CD4-positive, alpha-beta memory T cell (primary cell): ENCODE data around the gene ASL. TPM values are rescaled to one million over a fixed set of nuclear protein-coding genes. Genes with fewer than 3 reads are reported as not detected.
"Not testable (repeated sequence)": the region's sequence is repeated elsewhere in the genome, so short reads cannot be mapped to it uniquely, and the experiment has no call there.

Experiments
- CTCF ChIA-PET: fragments of 350-600 bp; sonication (Branson Sonifier 250); formaldehyde crosslinking; loops from one replicate; lab custom pipeline; 2021; ENCODE audit warnings: inconsistent platforms; ENCODE audit not compliant: partially characterized antibody; lab: Charles Lee
- POLR2A ChIA-PET: fragments of 350-600 bp; sonication (Branson Sonifier 250); formaldehyde crosslinking; loops from one replicate; lab custom pipeline; 2021; ENCODE audit not compliant: partially characterized antibody; lab: Charles Lee
- DNase-seq, 5 donors: peaks; one replicate each; pipeline versions ENCODE4 v3.0.0 to v3.0.0-alpha.2; 2020 to 2022; ENCODE audit warnings: mixed read lengths in 1 of 5
- H3K27ac ChIP-seq: one replicate; pipeline ENCODE4 v1.7.0; 2013; ENCODE audit warnings: low read depth, low read length
- H3K27me3 ChIP-seq: 2 replicates; pipeline ENCODE4 v1.7.0; 2013; ENCODE audit warnings: mild to moderate bottlenecking, low read length, moderate library complexity; ENCODE audit not compliant: insufficient read depth
- H3K36me3 ChIP-seq: 2 replicates; pipeline ENCODE4 v1.7.0; 2013; ENCODE audit warnings: mild to moderate bottlenecking, low read length, moderate library complexity; ENCODE audit not compliant: insufficient read depth
- H3K4me1 ChIP-seq: 2 replicates; pipeline ENCODE4 v1.7.0; 2013; ENCODE audit warnings: mild to moderate bottlenecking, low read length, moderate library complexity; ENCODE audit not compliant: insufficient read depth
- H3K4me3 ChIP-seq, 2 donors: one replicate each; pipeline ENCODE4 v1.7.0; 2013; ENCODE audit warnings: low read length in 2 of 2, mild to moderate bottlenecking in 1 of 2
- H3K9me3 ChIP-seq, 2 donors: one replicate each; pipeline ENCODE4 v1.7.0; 2013; ENCODE audit warnings: low read length in 2 of 2, control low read depth in 1 of 2; ENCODE audit not compliant: control insufficient read depth in 1 of 2
- H3K27ac Mint-ChIP-seq, 7 donors: one replicate each; pipeline ENCODE4 v1.8.0; 2020 to 2021; ENCODE audit warnings: mixed read lengths in 7 of 7, mild to moderate bottlenecking in 6 of 7, inconsistent platforms in 3 of 7, moderate library complexity in 3 of 7
- H3K27me3 Mint-ChIP-seq, 2 donors: one replicate each; pipeline ENCODE4 v1.8.0; 2020 to 2021; ENCODE audit warnings: mixed read lengths in 2 of 2
- H3K36me3 Mint-ChIP-seq, 2 donors: one replicate each; pipeline ENCODE4 v1.8.0; 2020 to 2021; ENCODE audit warnings: mixed read lengths in 2 of 2, inconsistent platforms in 1 of 2, mild to moderate bottlenecking in 1 of 2
- H3K4me1 Mint-ChIP-seq, 4 donors: one replicate each; pipeline ENCODE4 v1.8.0; 2020 to 2021; ENCODE audit warnings: mixed read lengths in 4 of 4, mild to moderate bottlenecking in 1 of 4
- H3K4me3 Mint-ChIP-seq, 8 donors: one replicate each; pipeline ENCODE4 v1.8.0; 2020 to 2021; ENCODE audit warnings: mixed read lengths in 8 of 8, mild to moderate bottlenecking in 7 of 8, moderate library complexity in 6 of 8, inconsistent platforms in 3 of 8
- H3K9me3 Mint-ChIP-seq, 8 donors: one replicate each; pipeline ENCODE4 v1.8.0; 2020 to 2021; ENCODE audit warnings: mixed read lengths in 8 of 8, mild to moderate bottlenecking in 5 of 8, inconsistent platforms in 3 of 8, moderate library complexity in 1 of 8
- intact Hi-C: fragments of 100-400 bp; cut with micrococcal nuclease; formaldehyde crosslinking; loops from one replicate; pipeline ENCODE4 v1.15.1; 2023
- polyA plus RNA-seq, 2 donors: library from polyadenylated mRNA; unstranded; fragments of 300-500 nt; fragmentation: Illumina TruSeq; gene quantifications; one replicate each; pipeline ENCODE4 v1.2.3, GENCODE V29; 2021
- total RNA-seq, 2 experiments: library from RNA; stranded (reverse); gene quantifications; one replicate each; pipeline ENCODE4 v1.2.3, GENCODE V29; 2021

ASL gene
- total and polyA plus RNA-seq, 4 experiments from 2014 or later, result 10.8 to 15.2 (median 12.8) TPM

DNA sequence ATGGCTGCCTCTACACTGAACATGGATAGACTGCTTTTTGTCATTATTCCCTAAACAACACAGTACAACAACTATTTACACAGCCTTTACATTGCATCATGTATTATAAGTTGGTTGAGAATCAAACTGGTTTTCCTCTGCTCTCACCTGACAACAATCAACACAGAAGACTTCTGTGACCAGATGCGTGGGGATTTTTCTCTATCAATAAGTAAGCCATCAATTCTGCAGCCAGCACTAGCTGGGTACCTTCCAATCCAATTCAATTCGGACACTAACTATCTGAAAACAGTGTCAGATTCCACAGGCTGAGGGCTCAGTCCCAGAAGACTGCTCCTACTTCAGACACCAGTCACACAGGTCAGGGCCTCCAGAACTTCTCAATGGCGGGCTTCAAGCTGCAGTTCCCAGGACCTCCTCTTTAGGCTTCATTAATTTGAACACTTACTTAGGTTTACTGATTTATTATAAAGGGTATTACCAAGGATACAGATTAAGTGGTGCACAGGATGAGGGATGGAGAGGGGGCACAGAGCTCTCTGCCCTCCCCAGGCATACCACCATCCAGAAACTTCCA is 36.4 kb upstream of the ASL start:
- DNase-seq, result no peak
- Mint-ChIP-seq H3K27ac (no peak overlapping the region), H3K27me3 (peaks cover 4 to 10% of the 10 kb centered on the region in 2 donors), H3K4me3 (no peak overlapping the region), H3K9me3 (no peaks in the 10 kb centered on the region), H3K36me3 (no peaks in the 10 kb centered on the region), H3K4me1 (peaks cover 4 to 8% (median 6%) of the 10 kb centered on the region in 4 donors)
- Histone ChIP-seq H3K36me3 (no peaks in the 10 kb centered on the region), H3K4me3 (no peak overlapping the region), H3K27ac (no peak overlapping the region), H3K27me3 (no peaks in the 10 kb centered on the region), H3K4me1 (no peaks in the 10 kb centered on the region), H3K9me3 (no peaks in the 10 kb centered on the region)
- CTCF ChIA-PET, result no interaction called here
- intact Hi-C loops, result no loop called here
- POLR2A ChIA-PET, result no interaction called here

DNA sequence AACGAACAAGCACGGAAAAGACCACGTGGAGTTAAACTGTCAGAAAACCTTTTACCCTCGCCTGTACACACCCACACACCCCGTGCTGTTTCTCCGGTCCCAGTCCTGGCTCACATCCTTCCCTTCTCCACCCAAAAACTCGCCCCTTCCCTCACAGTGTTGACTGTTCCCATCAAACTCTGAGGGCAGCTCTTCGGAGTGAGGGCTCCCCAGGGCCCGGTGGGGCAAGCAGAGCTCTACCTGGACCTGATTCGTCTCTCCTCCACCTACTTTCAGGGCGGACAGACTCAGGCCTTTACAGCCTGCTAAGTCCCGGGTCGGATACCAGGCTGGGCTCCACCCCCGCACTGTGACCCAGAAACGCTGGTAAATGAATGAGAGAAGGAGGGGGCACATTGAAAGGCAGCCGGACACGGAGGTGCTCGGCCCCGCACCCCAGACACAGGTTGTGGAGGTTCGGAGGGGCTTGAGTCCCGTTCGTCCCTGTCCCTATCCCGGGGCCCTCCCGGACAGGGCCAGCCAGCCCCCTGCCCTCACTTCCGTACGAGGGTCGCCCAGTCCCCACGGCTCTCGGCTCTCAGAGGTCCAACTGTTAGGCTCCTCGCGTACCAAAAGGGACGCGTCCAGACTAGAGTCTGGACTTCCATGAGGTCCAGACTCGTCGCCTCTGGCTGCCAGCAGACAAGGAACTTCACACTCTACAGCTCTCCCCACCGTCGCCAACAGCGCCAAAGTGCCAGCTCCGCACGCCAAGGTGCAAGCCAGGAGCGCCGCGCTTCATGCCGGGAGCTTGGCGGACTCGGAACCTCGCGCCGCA is 31.7 kb upstream of the ASL start:
- Histone ChIP-seq H3K27me3 (no peaks in the 10 kb centered on the region), H3K27ac (no peak overlapping the region), H3K4me1 (no peaks in the 10 kb centered on the region), H3K9me3 (no peaks in the 10 kb centered on the region), H3K36me3 (no peaks in the 10 kb centered on the region), H3K4me3 (peak overlapping the region in 1 of 2 donors; percentile 30)
- peaks cover 5 to 14% of the 10 kb centered on the region in 2 donors for H3K27me3 Mint-ChIP-seq
- H3K27ac Mint-ChIP-seq, result peak overlapping the region in 1 of 7 donors; percentile 29
- DNase-seq, result peak in 2 of 5 donors; percentile 3 to 16
- H3K36me3 Mint-ChIP-seq, result no peaks in the 10 kb centered on the region
- H3K4me1 Mint-ChIP-seq, result peaks cover 4 to 9% (median 7%) of the 10 kb centered on the region in 4 donors
- no peaks in the 10 kb centered on the region for H3K9me3 Mint-ChIP-seq
- peak overlapping the region; percentile 78 to 86 (median 80) for H3K4me3 Mint-ChIP-seq
- ChIA-PET CTCF (interaction anchor here (0.6 to 1.9 kb wide), 2 partner anchors 13 to 28 kb away, joined by 3 to 8 read pairs; no protein-coding TSS in a partner anchor), POLR2A (interaction anchor here (0.6 kb wide), 1 partner anchor 9 kb away, joined by 3 read pairs; no protein-coding TSS in a partner anchor)
- intact Hi-C loops, result no loop called here

DNA sequence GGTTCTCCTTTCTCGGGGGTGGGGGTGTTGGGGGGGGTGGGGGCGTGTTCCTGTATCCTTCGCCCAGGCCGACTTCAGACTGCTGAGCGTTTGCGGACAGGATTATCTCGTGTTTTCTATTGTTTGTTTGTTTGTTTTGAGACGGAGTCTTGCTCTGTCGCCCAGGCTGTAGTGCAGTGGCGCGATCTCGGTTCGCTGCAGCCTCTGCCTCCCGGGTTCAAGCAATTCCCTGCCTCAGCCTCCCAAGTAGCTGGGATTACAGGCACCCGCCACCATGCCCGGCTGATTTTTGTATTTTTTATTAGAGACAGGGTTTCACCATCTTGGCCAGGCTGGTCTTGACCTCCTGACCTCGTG is 31.1 kb upstream of the ASL start:
- H3K4me3 ChIP-seq, H3K36me3 Mint-ChIP-seq, H3K4me1 Mint-ChIP-seq, DNase-seq, H3K9me3 ChIP-seq, H3K27ac Mint-ChIP-seq, H3K27me3 ChIP-seq, H3K27ac ChIP-seq, H3K36me3 ChIP-seq, H3K4me1 ChIP-seq, H3K9me3 Mint-ChIP-seq, intact Hi-C loops: not testable (repeated sequence)
- POLR2A ChIA-PET, result interaction anchor here (0.6 kb wide), 1 partner anchor 32 kb away, joined by 3 read pairs; no protein-coding TSS in a partner anchor
- CTCF ChIA-PET, result interaction anchor here (0.6 kb wide), 1 partner anchor 28 kb away, joined by 3 read pairs; no protein-coding TSS in a partner anchor
- H3K27me3 Mint-ChIP-seq, result peaks cover 5 to 14% of the 10 kb centered on the region in 2 donors
- H3K4me3 Mint-ChIP-seq, result peak overlapping the region; percentile 78 to 86 (median 80)

DNA sequence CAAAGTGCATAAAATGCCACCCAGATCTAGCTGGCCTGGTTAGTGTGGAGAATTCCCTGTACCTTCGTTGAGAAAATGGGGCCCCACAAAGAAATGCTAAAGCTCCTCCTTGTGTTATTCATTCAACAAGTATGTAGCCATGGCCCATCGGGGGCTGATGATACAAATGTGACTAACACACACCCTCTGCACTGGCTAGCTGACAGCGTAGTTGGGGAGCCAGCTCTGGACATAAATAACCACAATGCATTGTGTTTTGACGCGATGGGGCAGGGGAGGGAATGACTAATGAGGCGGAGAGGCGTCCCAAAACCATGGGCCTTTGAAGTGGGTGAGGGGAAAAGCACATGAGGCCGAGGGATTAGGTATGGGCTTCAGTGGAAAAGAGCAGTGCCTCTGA is 28.2 kb upstream of the ASL start:
- H3K27ac ChIP-seq, result no peak overlapping the region
- ChIA-PET CTCF (no interaction called here), POLR2A (no interaction called here)
- intact Hi-C loops, result no loop called here
- Mint-ChIP-seq H3K36me3 (no peaks in the 10 kb centered on the region), H3K27me3 (peaks cover 2 to 7% of the 10 kb centered on the region in 2 donors), H3K27ac (no peak overlapping the region), H3K4me1 (peaks cover 4 to 9% (median 7%) of the 10 kb centered on the region in 4 donors), H3K9me3 (no peaks in the 10 kb centered on the region), H3K4me3 (no peak overlapping the region)
- H3K36me3 ChIP-seq, result no peaks in the 10 kb centered on the region
- H3K9me3 ChIP-seq, result no peaks in the 10 kb centered on the region
- H3K4me1 ChIP-seq, result no peaks in the 10 kb centered on the region
- no peaks in the 10 kb centered on the region for H3K27me3 ChIP-seq
- DNase-seq, result no peak
- no peak overlapping the region for H3K4me3 ChIP-seq

DNA sequence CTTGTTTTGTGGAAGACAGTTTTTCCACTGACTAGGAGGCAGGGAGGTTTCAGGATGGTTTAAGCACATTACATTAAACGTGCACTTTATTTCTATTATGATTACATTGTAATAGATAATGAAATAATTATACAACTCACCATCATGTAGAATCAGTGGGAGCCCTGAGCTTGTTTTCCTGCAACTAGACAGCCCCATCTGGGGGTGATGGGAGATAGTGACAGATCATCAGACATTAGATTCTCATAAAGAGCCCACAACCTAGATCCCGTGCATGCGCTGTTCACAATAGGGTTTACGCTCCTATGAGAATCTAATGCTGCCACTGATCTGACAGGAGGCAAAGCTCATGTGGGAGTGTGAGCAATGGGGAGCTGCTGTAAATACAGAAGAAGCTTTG is 25.7 kb upstream of the ASL start:
- H3K27me3 ChIP-seq, H3K36me3 Mint-ChIP-seq, H3K27ac Mint-ChIP-seq, POLR2A ChIA-PET, DNase-seq, H3K27ac ChIP-seq, H3K27me3 Mint-ChIP-seq, H3K4me1 Mint-ChIP-seq, H3K4me1 ChIP-seq, H3K4me3 ChIP-seq, H3K9me3 Mint-ChIP-seq, H3K4me3 Mint-ChIP-seq, H3K36me3 ChIP-seq, intact Hi-C loops, CTCF ChIA-PET, H3K9me3 ChIP-seq: not testable (repeated sequence)

DNA sequence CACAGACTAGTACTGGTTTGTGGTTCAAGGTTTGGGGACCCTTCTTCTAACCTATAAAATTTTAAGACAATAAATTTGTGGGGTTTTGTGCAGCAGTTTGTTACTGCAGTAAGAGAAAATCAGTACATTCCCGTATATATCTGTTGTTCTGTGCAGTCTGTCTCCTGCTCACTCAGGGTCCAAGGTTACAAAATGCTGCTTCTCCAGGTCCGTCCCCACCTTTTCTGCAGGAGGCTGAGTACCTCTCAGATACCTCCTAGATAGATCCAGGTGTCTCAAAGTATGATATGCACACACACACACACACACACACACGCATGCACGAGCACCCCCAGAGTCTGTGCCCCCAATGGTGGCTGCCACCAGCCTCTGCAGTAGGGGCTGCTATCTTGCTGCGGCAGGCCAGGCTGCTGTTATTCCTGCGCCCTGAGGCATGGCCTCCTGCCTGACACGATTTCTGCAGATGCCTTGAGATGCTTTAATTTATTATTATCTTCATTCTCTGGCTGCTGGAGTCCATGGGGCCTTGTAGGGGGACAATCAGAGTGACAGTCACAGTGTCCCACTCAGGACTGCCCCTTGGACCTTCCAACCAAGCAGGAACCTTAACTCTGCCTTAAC is 25.2 kb upstream of the ASL start:
- intact Hi-C loops, result no loop called here
- Histone ChIP-seq H3K27ac (no peak overlapping the region), H3K9me3 (no peaks in the 10 kb centered on the region), H3K27me3 (no peaks in the 10 kb centered on the region), H3K4me1 (no peaks in the 10 kb centered on the region), H3K36me3 (no peaks in the 10 kb centered on the region), H3K4me3 (no peak overlapping the region)
- ChIA-PET CTCF (no interaction called here), POLR2A (no interaction called here)
- H3K36me3 Mint-ChIP-seq, result no peaks in the 10 kb centered on the region
- DNase-seq, result no peak
- H3K4me3 Mint-ChIP-seq, result no peak overlapping the region
- H3K27ac Mint-ChIP-seq, result no peak overlapping the region
- H3K27me3 Mint-ChIP-seq, result peaks cover 0 to 3% of the 10 kb centered on the region in 2 donors
- H3K4me1 Mint-ChIP-seq, result peaks cover 0 to 2% (median 0%) of the 10 kb centered on the region in 4 donors
- H3K9me3 Mint-ChIP-seq, result no peaks in the 10 kb centered on the region

DNA sequence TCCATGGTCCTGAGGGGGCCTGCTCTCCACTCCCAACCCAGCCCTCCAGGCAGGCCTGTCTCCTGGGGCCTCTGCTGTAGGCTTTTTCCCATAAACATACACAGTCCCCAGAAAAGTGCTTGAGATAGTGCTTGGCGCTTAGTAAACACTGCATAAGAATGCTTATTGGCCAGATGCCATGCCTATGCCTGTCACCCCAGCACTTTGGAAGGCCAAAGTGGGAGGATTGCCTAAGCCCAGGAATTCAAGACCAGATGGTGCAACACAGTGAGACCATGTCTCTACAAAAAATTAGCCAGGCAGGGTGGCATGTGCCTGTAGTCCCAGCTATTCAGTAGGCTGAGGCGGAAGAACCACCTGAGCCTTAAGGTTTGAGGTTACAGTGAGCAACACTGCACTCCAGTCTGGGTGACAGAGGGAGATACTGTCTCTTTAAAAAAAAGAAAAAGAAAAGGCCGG is 24.6 kb upstream of the ASL start:
- Mint-ChIP-seq H3K4me1 (peaks cover 0 to 4% (median 0%) of the 10 kb centered on the region in 4 donors), H3K36me3 (no peaks in the 10 kb centered on the region), H3K4me3 (no peak overlapping the region), H3K27ac (no peak overlapping the region), H3K9me3 (no peaks in the 10 kb centered on the region), H3K27me3 (no peaks in the 10 kb centered on the region)
- intact Hi-C loops, result no loop called here
- ChIA-PET CTCF (no interaction called here), POLR2A (no interaction called here)
- H3K36me3 ChIP-seq, result no peaks in the 10 kb centered on the region
- no peak overlapping the region for H3K4me3 ChIP-seq
- H3K27me3 ChIP-seq, result no peaks in the 10 kb centered on the region
- no peak for DNase-seq
- H3K27ac ChIP-seq, result no peak overlapping the region
- no peaks in the 10 kb centered on the region for H3K9me3 ChIP-seq
- H3K4me1 ChIP-seq, result no peaks in the 10 kb centered on the region
